PC-3 (cell line): ENCODE measurements around the gene C20orf141.

ENCODE experiments used
- CTCF ChIP-seq: fragments of 300-600 bp; sonication (generic); conservative IDR thresholded peaks from 2 replicates; pipeline ENCODE4 v1.5.1; 2017; ENCODE audit warnings: antibody characterized with exemption, low read depth, mild to moderate bottlenecking, low read length
- EZH2 ChIP-seq: fragments of 300-600 bp; sonication (generic); IDR thresholded peaks from one replicate; pipeline ENCODE4 v1.6.1; 2017; ENCODE audit warnings: antibody characterized with exemption, mild to moderate bottlenecking, low read length; ENCODE audit not compliant: unreplicated experiment
- EZH2phosphoT487 ChIP-seq: fragments of 300-600 bp; sonication (generic); IDR thresholded peaks from 2 replicates; pipeline ENCODE4 v1.6.1; 2018; ENCODE audit warnings: mild to moderate bottlenecking, antibody characterized with exemption, low read length, borderline replicate concordance

- TF ChIP-seq CTCF (no peak), EZH2 (no peak), EZH2phosphoT487 (no peak)
Observed at GRCh38 chr20:2799271-2799670, 15.5 kb upstream of the C20orf141 start.
